ENCODE measurements around the gene TMEM221.
A peak's percentile ranks its signal among the peaks of the same experiment; 100 is the strongest.

Gene TMEM221

GRCh38 chr19:17404621-17405249 lies 43.7 kb downstream of the TMEM221 start:
- TF ChIP-seq CTCF (IDR thresholded peaks at IDR 0.05; ENCODE audit: insufficient read depth, low read length, poor library complexity, severe bottlenecking), result no peak
- H3K27me3 ChIP-seq (replicated peaks; ENCODE audit: control insufficient read depth, insufficient read depth, low read length), result no peaks in the 10 kb centered on the region
- H3K36me3 ChIP-seq (ENCODE audit: control insufficient read depth, insufficient read depth, low read length), result peaks cover 20% of the 10 kb centered on the region
- DNase-seq (ENCODE audit: extremely low read depth, insufficient read length), result no peak
- peak overlapping the region; percentile 98 for H3K4me3 ChIP-seq (replicated peaks; ENCODE audit: low read depth, low read length)

GRCh38 chr19:17404015-17404414 lies 44.5 kb downstream of the TMEM221 start:
- TF ChIP-seq CTCF (IDR thresholded peaks at IDR 0.05; ENCODE audit: insufficient read depth, low read length, poor library complexity, severe bottlenecking), result no peak
- no peak for DNase-seq (ENCODE audit: extremely low read depth, insufficient read length)
- peaks cover 23% of the 10 kb centered on the region for H3K36me3 ChIP-seq (ENCODE audit: control insufficient read depth, insufficient read depth, low read length)
- H3K27me3 ChIP-seq (replicated peaks; ENCODE audit: control insufficient read depth, insufficient read depth, low read length), result no peaks in the 10 kb centered on the region
- peak overlapping the region; percentile 98 for H3K4me3 ChIP-seq (replicated peaks; ENCODE audit: low read depth, low read length)

GRCh38 chr19:17402982-17403855 lies 45.2 kb downstream of the TMEM221 start:
- Histone ChIP-seq H3K36me3 (ENCODE audit: control insufficient read depth, insufficient read depth, low read length) (peaks cover 25% of the 10 kb centered on the region), H3K27me3 (replicated peaks; ENCODE audit: control insufficient read depth, insufficient read depth, low read length) (no peaks in the 10 kb centered on the region), H3K4me3 (replicated peaks; ENCODE audit: low read depth, low read length) (peak overlapping the region; percentile 98)
- no peak for DNase-seq (ENCODE audit: extremely low read depth, insufficient read length)
- no peak for TF ChIP-seq CTCF (IDR thresholded peaks at IDR 0.05; ENCODE audit: insufficient read depth, low read length, poor library complexity, severe bottlenecking)

GRCh38 chr19:17401628-17402027 lies 46.8 kb downstream of the TMEM221 start:
- peaks cover 29% of the 10 kb centered on the region for H3K36me3 ChIP-seq (ENCODE audit: control insufficient read depth, insufficient read depth, low read length)
- no peak overlapping the region for H3K4me3 ChIP-seq (replicated peaks; ENCODE audit: low read depth, low read length)
- no peaks in the 10 kb centered on the region for H3K27me3 ChIP-seq (replicated peaks; ENCODE audit: control insufficient read depth, insufficient read depth, low read length)
- DNase-seq (ENCODE audit: extremely low read depth, insufficient read length), result no peak
- TF ChIP-seq CTCF (IDR thresholded peaks at IDR 0.05; ENCODE audit: insufficient read depth, low read length, poor library complexity, severe bottlenecking), result no peak

- no peak for DNase-seq (ENCODE audit: extremely low read depth, insufficient read length)
- Histone ChIP-seq H3K27me3 (replicated peaks; ENCODE audit: control insufficient read depth, insufficient read depth, low read length) (no peaks in the 10 kb centered on the region), H3K36me3 (ENCODE audit: control insufficient read depth, insufficient read depth, low read length) (peaks cover 29% of the 10 kb centered on the region), H3K4me3 (replicated peaks; ENCODE audit: low read depth, low read length) (no peak overlapping the region)
- TF ChIP-seq CTCF (IDR thresholded peaks at IDR 0.05; ENCODE audit: insufficient read depth, low read length, poor library complexity, severe bottlenecking), result no peak
These were observed 49.5 kb downstream of the TMEM221 start for GRCh38 chr19:17398902-17399527.

All from GM06990 (cell line).